ENCODE measurements around the gene BPIFA2.

The BPIFA2 gene

DNA sequence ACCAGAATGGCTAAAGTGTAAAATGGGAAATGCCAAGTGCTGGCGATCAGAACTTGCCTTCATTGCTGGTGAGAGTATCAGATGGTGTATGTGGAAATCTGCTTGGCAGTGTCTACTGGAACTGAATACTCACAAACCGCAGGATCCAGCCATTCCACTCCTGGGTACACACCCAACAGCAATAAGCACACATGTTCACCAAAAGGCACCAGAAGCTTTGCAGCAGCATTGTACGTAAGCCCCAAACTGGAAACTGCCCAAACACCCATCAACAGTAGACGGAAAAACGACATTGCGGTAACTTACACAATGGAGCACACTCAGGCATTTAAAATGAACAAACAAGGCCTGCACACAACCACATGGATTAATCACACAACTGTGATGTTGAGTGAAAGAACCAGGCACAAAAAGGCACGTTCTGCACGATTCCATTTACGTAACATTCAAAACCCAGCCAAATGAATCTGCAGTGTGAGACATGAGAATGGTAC is 37.3 kb upstream of the BPIFA2 start:
- TF ChIP-seq, protein P1, sequence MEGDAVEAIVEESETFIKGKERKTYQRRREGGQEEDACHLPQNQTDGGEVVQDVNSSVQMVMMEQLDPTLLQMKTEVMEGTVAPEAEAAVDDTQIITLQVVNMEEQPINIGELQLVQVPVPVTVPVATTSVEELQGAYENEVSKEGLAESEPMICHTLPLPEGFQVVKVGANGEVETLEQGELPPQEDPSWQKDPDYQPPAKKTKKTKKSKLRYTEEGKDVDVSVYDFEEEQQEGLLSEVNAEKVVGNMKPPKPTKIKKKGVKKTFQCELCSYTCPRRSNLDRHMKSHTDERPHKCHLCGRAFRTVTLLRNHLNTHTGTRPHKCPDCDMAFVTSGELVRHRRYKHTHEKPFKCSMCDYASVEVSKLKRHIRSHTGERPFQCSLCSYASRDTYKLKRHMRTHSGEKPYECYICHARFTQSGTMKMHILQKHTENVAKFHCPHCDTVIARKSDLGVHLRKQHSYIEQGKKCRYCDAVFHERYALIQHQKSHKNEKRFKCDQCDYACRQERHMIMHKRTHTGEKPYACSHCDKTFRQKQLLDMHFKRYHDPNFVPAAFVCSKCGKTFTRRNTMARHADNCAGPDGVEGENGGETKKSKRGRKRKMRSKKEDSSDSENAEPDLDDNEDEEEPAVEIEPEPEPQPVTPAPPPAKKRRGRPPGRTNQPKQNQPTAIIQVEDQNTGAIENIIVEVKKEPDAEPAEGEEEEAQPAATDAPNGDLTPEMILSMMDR (IDR thresholded peaks at IDR 0.05) = no peak

DNA sequence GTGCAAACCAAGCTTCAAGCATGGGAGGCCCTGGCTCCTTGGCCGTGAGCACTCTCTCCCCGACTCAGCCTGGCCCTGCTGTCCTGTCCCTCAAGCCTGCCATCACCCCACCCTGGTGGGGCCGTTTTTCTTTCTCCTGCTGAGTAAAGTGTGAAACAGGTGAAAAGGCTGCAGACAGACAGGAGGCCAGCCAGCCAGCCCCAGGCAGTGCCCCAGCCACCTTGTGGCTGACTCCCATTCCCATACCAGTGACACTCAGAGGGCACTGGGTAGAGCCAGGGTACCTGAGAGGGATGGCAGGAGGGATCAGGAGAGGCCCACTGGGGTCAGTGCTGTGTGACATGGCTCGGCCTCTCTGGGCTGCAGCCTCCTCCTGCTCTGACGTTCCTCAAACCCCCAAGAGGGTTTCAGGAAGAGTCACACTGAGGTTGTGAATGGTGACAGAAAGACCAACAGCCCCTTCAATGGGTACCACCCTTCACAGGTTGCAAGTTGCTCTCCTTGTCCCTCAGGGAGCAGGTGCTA is 35.9 kb upstream of the BPIFA2 start:
- TF ChIP-seq, protein P1 (IDR thresholded peaks at IDR 0.05) = no peak

DNA sequence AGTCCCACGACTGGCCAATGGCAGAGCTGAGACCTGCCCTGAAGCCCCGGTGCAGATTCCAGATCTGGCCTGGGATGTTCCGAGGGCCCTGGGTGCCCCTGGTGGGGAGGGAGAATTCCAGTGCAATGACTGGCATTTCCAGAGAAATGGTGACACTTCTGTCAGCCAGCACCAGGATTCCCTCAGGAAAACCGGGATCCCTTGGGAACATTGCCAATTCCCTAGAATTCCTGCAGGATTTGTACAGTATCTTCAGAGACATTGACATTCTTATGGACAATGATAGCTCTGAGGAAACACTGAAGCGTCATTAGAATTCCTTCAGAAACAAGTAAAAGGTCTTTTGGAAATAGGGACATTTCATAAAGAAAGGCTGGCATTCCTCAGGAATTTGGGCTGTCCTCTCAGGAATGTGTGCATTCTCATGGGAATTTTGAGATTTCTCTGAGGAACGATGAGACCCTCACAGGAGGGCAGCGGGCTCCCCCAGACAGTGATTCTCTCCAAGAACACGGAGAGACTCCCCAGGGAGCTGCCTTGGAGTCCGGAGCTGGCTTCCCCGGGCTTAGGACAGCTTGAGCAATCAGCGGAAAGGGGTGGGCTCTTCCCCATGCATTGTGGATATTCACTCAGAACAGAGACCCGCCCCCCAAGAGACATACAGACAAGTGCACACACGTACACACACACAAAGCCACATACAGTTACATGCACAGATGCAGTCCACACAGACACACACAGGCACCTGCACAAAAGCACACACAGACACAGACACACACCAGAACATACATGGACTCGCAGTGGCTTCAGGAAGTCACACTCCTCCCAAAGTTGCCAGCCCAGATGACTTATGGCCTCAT is 35.2 kb upstream of the BPIFA2 start:
- TF ChIP-seq, protein P1 (IDR thresholded peaks at IDR 0.05) = no peak

DNA sequence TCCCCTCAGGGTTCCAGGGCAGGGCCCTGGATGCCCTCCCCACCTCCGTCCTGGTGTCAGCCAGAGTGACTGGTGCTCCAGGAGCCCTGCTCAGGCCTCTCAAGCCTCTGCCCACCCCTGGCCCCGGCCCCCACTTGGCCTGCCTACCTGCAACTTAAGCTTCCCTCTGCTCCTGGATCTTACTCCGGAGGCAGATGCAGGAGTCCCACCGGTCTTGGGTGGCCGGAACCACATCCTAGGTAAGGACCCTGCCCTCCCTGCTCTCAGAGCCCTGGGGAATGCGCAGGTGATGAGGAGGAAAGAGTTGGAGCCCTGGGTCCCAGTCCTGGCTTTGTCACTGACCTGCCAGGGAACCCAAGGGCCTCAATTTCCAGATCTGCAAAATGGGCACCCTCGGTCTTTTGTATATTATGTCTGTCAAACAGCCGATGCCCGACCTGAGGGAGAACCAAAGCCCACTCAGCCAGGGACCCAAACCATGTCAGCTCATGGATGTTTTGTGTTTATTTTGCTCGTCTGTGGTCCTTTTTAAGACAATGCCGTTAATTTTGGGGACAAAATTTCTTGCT is 34.5 kb upstream of the BPIFA2 start:
- TF ChIP-seq, protein P1 (IDR thresholded peaks at IDR 0.05) = no peak

DNA sequence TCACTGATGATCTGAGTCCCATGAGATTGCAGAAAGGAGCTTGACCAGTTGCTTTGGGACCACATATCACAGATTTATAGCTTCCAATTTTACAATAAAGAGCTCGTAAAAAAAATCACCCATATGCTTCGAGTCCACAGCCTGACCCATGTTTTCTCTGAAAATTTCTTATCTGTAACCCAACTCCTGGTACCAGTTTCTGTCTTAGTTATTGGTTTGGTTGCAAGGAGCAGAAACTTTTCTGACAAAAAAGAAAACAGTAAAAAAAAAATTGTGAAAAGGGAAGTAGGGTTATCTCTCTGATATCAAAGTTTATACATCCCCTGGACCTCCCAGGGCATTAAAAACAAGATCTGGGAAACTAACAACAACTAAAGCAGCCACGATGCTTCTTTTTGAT is 30.8 kb upstream of the BPIFA2 start:
- TF ChIP-seq, protein P1 (IDR thresholded peaks at IDR 0.05) = no peak

DNA sequence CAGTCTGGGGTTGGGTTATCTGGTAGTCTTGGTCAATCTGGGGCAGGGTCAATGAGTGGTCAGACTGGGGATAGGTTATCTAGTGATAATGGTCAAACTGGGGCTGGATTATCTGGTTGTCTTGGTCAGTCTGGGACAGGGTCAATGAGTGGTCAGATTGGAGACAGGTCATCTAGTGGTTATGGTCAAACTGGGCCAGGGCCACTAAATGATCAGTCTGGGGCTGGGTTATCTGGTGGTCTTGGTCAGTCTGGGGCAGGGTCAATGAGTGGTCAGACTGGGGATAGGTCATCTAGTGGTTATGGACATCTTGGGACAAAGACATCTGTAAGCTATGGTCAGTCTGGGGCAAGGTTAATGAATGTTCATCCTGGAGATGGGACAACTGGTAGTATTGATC is 28.5 kb upstream of the BPIFA2 start:
- TF ChIP-seq, protein P1 (IDR thresholded peaks at IDR 0.05) = no peak

DNA sequence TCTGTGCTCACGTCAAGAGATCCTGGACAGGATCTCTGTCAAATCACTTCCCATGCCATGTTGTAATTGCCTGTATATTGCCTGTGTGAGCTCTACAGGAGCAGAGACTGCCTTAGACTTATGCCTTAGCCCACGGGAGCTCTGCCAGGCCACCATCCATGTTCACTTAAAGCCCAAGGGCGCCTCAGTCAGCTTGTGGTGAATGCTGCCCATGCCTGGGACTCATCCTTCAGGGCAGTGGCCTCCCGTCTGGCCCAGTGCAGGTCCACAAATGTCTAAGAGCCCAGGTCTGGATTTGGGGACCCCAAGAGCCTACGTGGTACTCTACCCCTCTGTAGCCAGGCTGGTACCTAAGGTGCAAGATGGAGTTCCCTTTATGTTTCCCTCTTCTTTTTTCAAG is 22.4 kb upstream of the BPIFA2 start:
- TF ChIP-seq, protein P1 (IDR thresholded peaks at IDR 0.05) = no peak

Data from LNCAP (cell line).